GM18909 (cell line): Measurements from ENCODE around the gene ZBTB48.

Experiments used
- ATAC-seq: cut with Tn5 transposase; IDR thresholded peaks from one replicate; pipeline ENCODE4 v1.9.1; 2021; ENCODE audit warnings: mild to moderate bottlenecking; ENCODE audit not compliant: unreplicated experiment, poor library complexity

Gene ZBTB48

DNA sequence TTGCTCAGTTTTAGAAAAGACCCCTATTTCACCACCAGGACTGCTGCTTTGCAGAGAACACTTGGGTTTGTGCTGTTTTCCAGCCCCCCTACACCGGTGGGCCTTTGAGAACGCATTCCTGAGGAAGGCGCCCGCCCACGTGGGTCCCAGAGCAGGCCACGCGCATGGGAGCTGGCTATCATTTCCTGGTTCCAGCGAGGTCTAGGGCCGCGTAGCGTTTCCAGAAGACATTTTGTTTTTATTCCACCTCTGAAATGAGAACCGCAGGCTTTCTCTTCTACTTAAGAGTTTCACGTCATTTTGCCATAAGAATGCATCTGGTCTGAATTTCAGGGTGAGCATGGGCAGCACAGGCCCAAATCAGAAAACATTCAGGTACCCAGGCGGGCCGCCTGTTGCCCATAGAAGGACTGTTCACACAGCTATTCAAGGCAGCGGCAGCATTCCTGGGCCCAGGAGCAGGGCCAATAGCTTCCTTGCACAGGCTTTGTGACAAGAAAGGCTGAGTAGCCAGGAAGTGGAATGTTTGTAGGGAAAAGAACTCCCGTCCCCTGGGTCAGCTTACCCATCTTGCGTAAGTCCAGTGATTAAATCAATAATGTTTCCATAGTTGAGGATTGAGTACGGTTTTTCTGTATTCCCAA lies 24.2 kb downstream of the ZBTB48 start:
- ATAC-seq, result no peak

GRCh38 chr1:6612641-6613360 lies 33.0 kb downstream of the ZBTB48 start:
- peak; percentile 31 for ATAC-seq

- peak; percentile 92 for ATAC-seq
These were observed 33.7 kb downstream of the ZBTB48 start, which contains the start of gene PHF13 for GRCh38 chr1:6613361-6614018. PHF13 (plus strand) TSS chr1:6613731; CDS start chr1:6614067, 336 bp downstream.

GRCh38 chr1:6614019-6614928 lies 34.5 kb downstream of the ZBTB48 start:
- no peak for ATAC-seq

- no peak for ATAC-seq
These were observed 35.4 kb downstream of the ZBTB48 start for GRCh38 chr1:6614929-6615785.

- no peak for ATAC-seq
These were observed 39.3 kb downstream of the ZBTB48 start for GRCh38 chr1:6619045-6619444.

DNA sequence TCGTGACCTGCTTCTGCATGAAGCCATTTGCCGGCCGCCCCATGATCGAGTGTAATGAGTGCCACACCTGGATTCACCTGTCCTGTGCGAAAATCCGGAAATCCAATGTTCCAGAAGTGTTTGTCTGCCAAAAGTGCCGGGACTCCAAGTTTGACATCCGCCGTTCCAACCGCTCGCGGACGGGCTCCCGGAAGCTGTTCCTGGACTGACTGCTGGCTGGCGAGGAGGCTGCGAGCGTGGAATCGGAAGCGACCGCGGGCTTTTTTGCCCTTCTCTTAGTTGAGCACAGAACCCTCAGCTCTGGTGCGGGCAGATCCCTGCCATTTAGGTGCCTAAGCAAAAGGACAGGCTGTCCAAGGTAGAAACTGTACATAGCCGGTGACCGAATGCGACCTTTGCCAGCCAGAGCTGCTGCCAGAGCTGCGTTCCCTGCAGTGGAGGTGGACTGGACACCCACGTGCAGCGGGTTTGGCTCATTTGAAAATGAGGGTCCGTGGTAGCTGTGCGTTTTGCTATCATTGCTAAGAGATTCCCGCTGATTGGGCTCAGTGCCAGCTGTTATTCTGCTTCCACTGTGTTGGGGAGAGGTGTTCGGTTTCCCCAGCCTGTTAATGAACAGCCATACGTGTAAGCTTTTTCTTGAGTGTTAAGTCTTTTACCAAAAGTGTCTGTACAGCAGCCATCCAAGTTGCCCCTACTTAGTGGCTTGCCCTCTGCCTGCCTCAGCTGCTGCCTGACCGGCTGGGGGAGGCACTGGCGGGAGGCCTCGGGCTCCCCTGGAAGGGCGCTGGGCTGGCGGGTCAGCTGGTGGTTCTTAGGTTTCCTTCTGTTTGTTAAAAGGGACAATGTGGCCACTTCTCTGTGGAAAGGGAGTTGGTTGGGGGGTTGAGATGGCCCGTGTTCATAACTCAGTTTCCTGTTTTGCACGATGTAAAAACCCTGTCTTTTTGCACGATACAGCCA lies 41.9 kb downstream of the ZBTB48 start:
- no peak for ATAC-seq

DNA sequence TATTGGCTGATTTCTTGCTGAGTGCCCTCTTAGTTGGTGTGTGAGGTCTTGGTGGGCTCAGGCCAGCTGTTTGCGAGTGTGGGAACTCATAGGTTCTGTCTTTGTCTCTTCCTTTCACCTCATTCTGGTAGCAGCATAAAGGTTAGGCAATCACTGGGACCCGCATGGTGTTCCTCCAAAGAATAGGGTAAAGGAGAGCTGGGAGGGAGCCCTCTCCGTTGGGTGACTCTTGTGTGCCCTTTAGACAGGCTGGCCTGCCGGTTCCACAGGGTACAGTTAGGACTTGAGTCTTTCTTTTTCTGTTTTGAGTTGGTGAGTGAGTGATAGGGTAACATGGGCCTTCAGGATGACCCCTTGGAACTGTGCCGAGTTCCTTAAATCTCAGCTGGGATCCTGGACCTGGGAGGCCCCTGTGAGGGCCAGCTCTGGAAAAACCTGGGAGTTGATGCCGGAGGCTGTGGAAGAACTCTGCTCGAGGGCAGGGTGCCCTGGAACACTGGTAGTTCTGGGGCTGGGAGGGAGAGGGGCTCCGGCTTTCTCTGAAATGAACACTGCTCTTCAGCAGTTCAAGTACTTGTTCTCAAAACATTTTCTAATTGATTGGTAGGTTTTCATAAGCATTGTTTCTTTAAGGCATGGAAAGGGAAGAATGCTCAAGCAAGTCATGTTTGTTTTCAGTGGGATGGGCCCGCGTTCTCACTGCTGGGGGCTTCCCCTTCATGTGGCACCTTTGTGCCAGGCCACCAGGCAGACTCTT lies 42.8 kb downstream of the ZBTB48 start:
- no peak for ATAC-seq

DNA sequence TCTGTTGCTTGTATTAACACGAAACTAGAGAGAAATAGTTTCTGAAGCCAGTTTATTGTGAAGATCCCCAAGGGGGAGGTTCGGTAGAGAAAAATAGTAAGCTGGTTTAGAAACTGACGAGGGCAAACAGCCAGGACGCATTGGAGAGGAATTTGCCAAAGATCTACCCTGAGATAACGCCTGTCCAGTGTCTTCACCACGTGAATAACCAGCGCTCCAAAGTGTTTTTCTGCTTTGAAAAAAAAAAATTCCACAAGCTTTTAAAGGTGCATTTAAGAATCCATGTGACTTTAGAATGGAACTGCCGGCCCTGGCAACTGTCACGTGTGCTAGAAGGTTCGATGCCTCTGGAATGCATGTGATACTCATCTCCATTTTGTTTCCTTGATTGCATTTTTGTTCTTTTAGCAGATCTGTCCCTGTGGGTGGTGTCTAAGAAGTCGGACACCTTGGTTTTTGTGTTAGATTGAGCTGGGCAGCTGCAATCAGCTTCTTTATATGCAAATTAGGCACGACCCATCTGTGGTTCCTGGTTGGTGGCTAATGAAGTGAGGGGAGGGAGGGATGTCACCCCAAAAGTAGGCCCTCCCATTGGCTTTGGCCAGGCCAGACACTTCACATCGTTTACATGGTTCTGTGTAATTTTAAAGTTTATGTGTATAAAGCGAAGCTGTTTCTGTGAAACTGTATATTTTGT lies 43.6 kb downstream of the ZBTB48 start:
- no peak for ATAC-seq

DNA sequence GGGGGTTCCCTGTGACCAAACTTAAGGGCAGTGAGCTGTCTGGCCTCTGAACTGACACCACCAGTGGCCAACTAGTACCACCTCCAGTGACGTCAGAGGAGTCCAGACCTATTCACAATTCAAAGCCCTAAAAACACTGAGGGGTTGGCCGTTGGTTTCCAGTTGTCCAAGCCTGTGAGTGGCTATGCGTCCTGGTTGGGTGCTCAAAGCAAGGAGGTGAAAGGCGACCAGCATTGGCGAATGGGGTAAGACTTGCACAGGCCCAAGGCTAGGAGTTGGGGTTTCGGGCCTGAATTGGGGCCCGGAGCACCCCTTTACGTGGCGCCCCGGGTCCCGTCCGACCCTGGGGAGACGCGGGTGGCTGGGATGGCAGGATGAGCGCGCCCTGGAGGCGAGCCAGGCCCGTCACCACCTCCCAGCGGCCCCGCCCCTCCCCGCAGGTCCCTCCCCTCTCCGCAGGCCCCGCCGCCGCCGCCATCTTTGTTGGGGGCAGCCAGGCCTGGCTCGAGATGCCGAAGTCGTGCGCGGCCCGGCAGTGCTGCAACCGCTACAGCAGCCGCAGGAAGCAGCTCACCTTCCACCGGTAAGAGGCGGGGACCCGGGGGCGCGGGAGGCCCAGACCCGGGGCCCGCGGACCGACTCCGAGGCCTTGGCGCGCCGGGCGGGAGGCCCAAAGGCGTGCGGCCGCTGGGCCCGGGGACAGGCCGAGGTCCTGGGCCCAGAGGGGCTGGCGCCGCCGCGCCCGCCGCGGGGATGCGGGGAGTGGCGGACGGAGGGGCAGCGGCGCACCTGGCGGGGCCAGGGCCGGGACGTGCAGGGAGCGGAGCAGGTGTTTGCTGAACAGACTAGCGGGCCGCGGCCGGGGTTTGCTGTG lies 45.2 kb downstream of the ZBTB48 start, which contains the start of gene THAP3:
Gene THAP3 (plus strand): TSS at position 159 of the 874 bp plus-strand sequence. CDS start 351 bp downstream, at position 510.
- peak; percentile 81 for ATAC-seq

DNA sequence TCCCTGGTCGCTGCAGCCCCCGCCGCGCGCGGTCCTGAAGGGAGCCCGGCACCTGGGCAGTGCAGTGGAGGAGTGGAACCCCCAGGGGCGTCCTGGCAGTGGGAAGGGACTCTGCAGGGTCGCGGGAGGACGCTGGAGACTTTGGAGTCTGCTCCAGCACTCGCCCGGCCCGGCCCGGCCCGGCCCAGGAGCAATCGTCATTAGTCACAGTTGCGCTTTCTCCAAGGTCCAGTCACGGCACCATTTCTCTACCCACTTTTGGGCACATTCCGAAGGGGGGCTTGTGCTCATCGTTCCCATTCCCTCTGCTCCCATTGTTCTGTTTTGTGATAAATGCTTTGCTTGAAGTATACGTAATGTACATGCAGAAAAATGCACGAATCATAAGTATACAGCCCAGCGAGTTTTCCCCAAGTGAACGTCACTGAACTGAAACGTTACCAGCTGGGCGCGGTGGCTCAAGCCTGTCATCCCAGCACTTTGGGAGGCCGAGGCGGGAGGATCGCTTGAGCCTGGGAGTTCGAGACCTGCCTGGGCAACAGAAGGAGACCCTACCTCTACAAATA lies 45.9 kb downstream of the ZBTB48 start:
- ATAC-seq, result no peak

DNA sequence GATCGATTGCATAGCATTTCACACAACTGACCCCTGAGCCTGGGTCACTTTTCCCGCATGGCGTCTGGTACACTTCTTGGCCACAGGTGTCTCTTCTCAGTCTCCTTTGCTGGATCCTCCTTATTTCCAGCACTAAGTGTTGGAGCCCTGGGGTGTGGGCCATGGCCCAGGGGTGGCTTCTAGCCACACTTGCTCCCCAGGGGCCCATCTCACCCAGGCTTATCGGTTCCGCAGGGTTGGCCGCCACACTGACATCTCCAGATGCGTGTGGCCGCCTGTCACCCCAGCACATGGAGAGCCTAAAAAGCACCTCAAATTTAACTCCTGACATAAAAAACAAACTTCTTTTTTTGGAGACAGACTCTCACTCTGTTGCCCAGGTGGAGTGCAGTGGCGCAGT lies 47.2 kb downstream of the ZBTB48 start:
- no peak for ATAC-seq

DNA sequence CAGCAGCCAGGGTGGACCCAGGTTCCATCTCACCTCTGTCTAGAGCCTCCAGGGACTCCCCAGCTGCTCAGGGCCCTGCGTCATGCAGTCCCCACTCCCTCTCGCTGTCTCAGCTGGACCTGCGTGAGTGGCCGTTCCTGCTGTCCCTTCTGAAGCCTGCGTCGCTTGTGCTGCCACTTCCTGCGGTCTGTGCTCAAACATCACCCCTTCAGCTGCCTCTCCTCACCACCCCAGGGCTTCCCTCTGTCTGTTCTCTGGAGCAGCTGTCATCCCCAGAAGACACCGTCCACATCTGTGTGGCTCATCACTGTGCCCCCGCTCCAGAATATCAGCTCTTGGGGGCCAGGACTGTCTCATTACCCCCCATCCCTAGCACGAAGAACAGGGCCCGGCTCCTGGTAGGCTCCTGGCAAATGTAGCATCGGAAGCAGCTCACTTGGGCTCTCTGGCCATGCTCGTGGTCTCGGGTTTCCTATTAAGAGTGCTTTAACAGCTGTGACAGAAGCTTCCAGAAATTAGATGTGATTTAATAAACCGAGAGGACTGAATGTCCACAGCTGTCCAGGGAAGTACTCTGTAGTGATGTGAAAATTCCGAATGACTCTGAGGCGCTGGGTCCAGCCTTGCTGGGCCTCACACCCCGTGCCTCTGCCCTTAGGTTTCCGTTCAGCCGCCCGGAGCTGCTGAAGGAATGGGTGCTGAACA lies 48.2 kb downstream of the ZBTB48 start:
- ATAC-seq, result no peak

DNA sequence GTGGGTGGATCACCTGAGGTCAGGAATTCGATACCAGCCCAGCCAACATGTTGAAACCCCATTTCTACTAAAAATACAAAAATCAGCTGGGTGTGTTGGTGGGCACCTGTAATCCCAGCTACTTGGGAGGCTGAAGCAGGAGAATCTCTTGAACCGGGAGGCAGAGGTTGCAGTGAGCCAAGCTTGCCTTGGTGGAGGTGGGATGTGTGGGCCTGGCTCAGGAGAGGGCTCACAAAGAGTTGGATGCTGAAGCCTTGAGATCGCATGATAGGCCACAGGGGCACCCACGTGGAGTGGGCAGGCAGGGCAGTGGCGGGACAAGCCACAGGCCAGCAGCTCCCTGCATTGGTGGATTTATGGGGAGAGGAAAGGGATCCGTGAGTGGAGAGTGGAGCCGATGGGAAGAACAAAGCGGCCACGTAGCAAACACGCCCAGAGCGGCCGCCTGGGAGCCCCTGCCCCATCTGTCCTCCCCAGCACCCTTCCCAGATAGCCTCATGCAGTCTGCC lies 49.2 kb downstream of the ZBTB48 start:
- no peak for ATAC-seq

DNA sequence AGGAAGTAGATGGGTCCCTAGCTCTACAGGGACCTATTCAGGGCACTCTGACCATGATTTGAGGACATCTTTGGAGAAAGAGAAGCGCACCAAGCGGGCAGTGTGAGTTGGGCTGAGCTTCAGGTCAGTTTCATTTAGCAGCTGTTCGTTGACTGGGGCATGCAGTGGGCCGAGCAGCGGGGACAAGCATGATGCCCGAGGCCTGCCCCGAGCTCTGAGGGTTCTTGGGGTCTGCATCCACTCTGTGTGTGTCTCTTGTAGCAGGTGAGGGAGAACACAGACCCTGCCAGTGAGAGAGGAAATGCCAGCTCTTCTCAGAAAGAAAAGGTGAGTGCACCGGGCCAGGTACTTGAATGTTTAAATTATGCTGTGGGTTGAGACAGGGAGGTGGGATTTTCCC lies 50.2 kb downstream of the ZBTB48 start:
- no peak for ATAC-seq
